ENCODE data around the gene MBD5. TPM values are rescaled to one million over a fixed set of nuclear protein-coding genes. Genes with fewer than 3 reads are reported as not detected.

Gene MBD5
- total RNA-seq, 2 donors from 2014 or later = 20.8 to 33.5 TPM

- Histone ChIP-seq H3K27me3 (no peaks in the 10 kb centered on the region), H3K9me3 (no peaks in the 10 kb centered on the region), H3K36me3 (replicated peaks in 1 of 2; ENCODE audit: insufficient read depth in 1 of 2, low read depth in 2 of 2) (no peaks in the 10 kb centered on the region), H3K27ac (no peak overlapping the region), H3K4me1 (no peaks in the 10 kb centered on the region), H3K4me3 (no peak overlapping the region)
- DNase-seq = no peak
- 78 to 99% methylated on average over 2 of the region's 2 CpGs for WGBS, 2 donors
- intact Hi-C loops (cut with DNase I) = no loop called here
- no peak for ATAC-seq
- TF ChIP-seq, protein P1, sequence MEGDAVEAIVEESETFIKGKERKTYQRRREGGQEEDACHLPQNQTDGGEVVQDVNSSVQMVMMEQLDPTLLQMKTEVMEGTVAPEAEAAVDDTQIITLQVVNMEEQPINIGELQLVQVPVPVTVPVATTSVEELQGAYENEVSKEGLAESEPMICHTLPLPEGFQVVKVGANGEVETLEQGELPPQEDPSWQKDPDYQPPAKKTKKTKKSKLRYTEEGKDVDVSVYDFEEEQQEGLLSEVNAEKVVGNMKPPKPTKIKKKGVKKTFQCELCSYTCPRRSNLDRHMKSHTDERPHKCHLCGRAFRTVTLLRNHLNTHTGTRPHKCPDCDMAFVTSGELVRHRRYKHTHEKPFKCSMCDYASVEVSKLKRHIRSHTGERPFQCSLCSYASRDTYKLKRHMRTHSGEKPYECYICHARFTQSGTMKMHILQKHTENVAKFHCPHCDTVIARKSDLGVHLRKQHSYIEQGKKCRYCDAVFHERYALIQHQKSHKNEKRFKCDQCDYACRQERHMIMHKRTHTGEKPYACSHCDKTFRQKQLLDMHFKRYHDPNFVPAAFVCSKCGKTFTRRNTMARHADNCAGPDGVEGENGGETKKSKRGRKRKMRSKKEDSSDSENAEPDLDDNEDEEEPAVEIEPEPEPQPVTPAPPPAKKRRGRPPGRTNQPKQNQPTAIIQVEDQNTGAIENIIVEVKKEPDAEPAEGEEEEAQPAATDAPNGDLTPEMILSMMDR (IDR thresholded peaks at IDR 0.05) = no peak
- no peak for TF ChIP-seq POLR2A (IDR thresholded peaks at IDR 0.05)
These were observed 186.2 kb downstream of the MBD5 start for GRCh38 chr2:148207111-148207510.

- no peak for ATAC-seq
- 97% methylated on average over 2 of the region's 2 CpGs for WGBS, 2 donors
- H3K9me3 ChIP-seq = no peaks in the 10 kb centered on the region
These were observed 188.7 kb downstream of the MBD5 start for GRCh38 chr2:148209603-148210002.

DNA sequence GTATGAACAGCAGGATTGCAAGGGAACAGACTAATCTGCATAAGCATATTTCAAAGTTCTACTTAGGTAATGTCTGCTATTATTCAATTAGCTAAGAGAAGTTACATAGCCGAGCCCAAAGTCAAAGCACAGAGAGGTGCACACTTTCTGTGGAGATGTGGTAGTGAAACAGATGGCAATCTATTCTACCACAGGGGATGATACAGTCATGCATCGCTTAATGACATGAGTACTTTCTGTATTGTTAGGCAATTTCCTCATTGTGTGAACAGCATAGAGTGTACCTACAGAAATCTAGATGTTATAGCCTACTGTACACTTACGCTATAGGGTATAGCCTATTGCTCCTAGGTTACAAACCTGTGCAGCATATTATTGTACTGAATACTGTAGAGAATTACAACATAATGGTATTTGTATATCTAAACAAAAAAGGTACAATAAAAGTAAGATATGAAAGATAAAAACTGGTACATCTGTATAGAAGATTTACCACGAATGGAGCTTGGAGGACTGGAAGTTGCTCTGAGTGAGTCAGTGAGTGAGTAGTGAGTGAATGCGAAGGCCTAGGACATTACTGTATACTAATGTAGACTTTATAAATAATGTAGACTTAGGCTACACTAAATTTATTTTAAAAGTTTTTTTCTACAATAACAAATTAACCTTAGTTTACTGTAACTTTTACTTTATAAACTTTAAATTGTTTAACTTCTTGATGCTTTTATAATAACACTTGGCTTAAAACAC is 197.6 kb downstream of the MBD5 start:
- WGBS, 2 donors = 95 to 96% methylated on average over 5 of the region's 5 CpGs
- H3K36me3 ChIP-seq (replicated peaks in 1 of 2; ENCODE audit: insufficient read depth in 1 of 2, low read depth in 2 of 2) = no peaks in the 10 kb centered on the region
- H3K27me3 ChIP-seq = no peaks in the 10 kb centered on the region
- no peak for TF ChIP-seq POLR2A (IDR thresholded peaks at IDR 0.05)
- TF ChIP-seq, protein P1 (IDR thresholded peaks at IDR 0.05) = no peak
- DNase-seq (no peak), ATAC-seq (no peak)
- H3K4me1 ChIP-seq = no peaks in the 10 kb centered on the region
- H3K9me3 ChIP-seq = peaks cover 0 to 5% (median 0%) of the 10 kb centered on the region in 3 donors
- no peak overlapping the region for H3K27ac ChIP-seq
- intact Hi-C loops (cut with DNase I) = no loop called here
- no peak overlapping the region for H3K4me3 ChIP-seq

More at GRCh38 chr2:148209603-148210002, 188.7 kb downstream of the MBD5 start:
- Histone ChIP-seq H3K27ac (no peak overlapping the region), H3K36me3 (replicated peaks in 1 of 2; ENCODE audit: insufficient read depth in 1 of 2, low read depth in 2 of 2) (no peaks in the 10 kb centered on the region), H3K4me1 (no peaks in the 10 kb centered on the region), H3K27me3 (no peaks in the 10 kb centered on the region), H3K4me3 (no peak overlapping the region)
- TF ChIP-seq, protein P1 (IDR thresholded peaks at IDR 0.05) = no peak
- no peak for TF ChIP-seq POLR2A (IDR thresholded peaks at IDR 0.05)
- intact Hi-C loops (cut with DNase I) = no loop called here
- no peak for DNase-seq

GRCh38 chr2:148221166-148221565 is 200.3 kb downstream of the MBD5 start:
- 90 to 93% methylated on average over 4 of the region's 4 CpGs for WGBS, 2 donors
- no peak for ATAC-seq

More at GRCh38 chr2:148221166-148221565, 200.3 kb downstream of the MBD5 start:
- H3K36me3 ChIP-seq (replicated peaks in 1 of 2; ENCODE audit: insufficient read depth in 1 of 2, low read depth in 2 of 2) = no peaks in the 10 kb centered on the region
- no peaks in the 10 kb centered on the region for H3K27me3 ChIP-seq
- peaks cover 0 to 5% (median 0%) of the 10 kb centered on the region in 3 donors for H3K9me3 ChIP-seq
- TF ChIP-seq, protein P1 (IDR thresholded peaks at IDR 0.05) = no peak
- no peak for TF ChIP-seq POLR2A (IDR thresholded peaks at IDR 0.05)
- no peak overlapping the region for H3K27ac ChIP-seq
- intact Hi-C loops (cut with DNase I) = no loop called here
- no peaks in the 10 kb centered on the region for H3K4me1 ChIP-seq
- no peak overlapping the region for H3K4me3 ChIP-seq
- DNase-seq = no peak
